Mesendoderm (in vitro differentiated cells): ENCODE measurements around the gene MMAB.

Source experiments
- DNase-seq: peaks from one replicate; pipeline ENCODE4 v3.0.0; 2013
- H2AK5ac ChIP-seq: 2 replicates; pipeline ENCODE4 v1.6.1; 2013; ENCODE audit warnings: low read length, inconsistent platforms
- H2BK120ac ChIP-seq: 2 replicates; pipeline ENCODE4 v1.6.1; 2013; ENCODE audit warnings: low read depth, mild to moderate bottlenecking, low read length, moderate library complexity, mixed read lengths
- H2BK15ac ChIP-seq: replicated peaks from 2 replicates; pipeline ENCODE4 v1.6.1; 2013; ENCODE audit warnings: low read depth, mild to moderate bottlenecking, moderate library complexity
- H2BK5ac ChIP-seq: 2 replicates; pipeline ENCODE4 v1.6.1; 2013; ENCODE audit warnings: low read length, inconsistent platforms
- H3K18ac ChIP-seq: 2 replicates; pipeline ENCODE4 v1.6.1; 2013; ENCODE audit warnings: mild to moderate bottlenecking, low read length, mixed read lengths
- H3K23ac ChIP-seq: one replicate; pipeline ENCODE4 v1.6.1; 2013; ENCODE audit warnings: low read length
- H3K27ac ChIP-seq: 2 replicates; pipeline ENCODE4 v1.5.1; 2013; ENCODE audit warnings: low read depth, mild to moderate bottlenecking, inconsistent platforms, low read length, moderate library complexity
- H3K27me3 ChIP-seq: 2 replicates; pipeline ENCODE4 v1.6.1; 2013; ENCODE audit warnings: low read length, control low read depth, mild to moderate bottlenecking, inconsistent platforms; ENCODE audit not compliant: insufficient read depth, poor library complexity
- H3K36me3 ChIP-seq: 2 replicates; pipeline ENCODE4 v1.6.1; 2013; ENCODE audit warnings: low read length, inconsistent platforms; ENCODE audit not compliant: control insufficient read depth, insufficient read depth
- H3K4ac ChIP-seq: one replicate; pipeline ENCODE4 v1.6.1; 2013; ENCODE audit warnings: low read depth, mild to moderate bottlenecking, low read length, moderate library complexity
- H3K4me1 ChIP-seq: 2 replicates; pipeline ENCODE4 v1.6.1; 2013; ENCODE audit warnings: low read depth, low read length, inconsistent platforms; ENCODE audit not compliant: control insufficient read depth
- H3K4me2 ChIP-seq: 2 replicates; pipeline ENCODE4 v1.6.1; 2013; ENCODE audit warnings: low read length
- H3K4me3 ChIP-seq: 2 replicates; pipeline ENCODE4 v1.5.1; 2013; ENCODE audit warnings: mild to moderate bottlenecking, low read length
- H3K56ac ChIP-seq: one replicate; pipeline ENCODE4 v1.6.1; 2013; ENCODE audit warnings: low read length
- H3K79me1 ChIP-seq: 2 replicates; pipeline ENCODE4 v1.6.1; 2013; ENCODE audit warnings: low read length, inconsistent platforms
- H3K79me2 ChIP-seq: 2 replicates; pipeline ENCODE4 v1.6.1; 2013; ENCODE audit warnings: mild to moderate bottlenecking, low read length; ENCODE audit not compliant: control insufficient read depth, insufficient read depth
- H3K9ac ChIP-seq: 2 replicates; pipeline ENCODE4 v1.6.1; 2013; ENCODE audit warnings: low read length, inconsistent platforms
- H4K5ac ChIP-seq: one replicate; pipeline ENCODE4 v1.6.1; 2013; ENCODE audit warnings: low read length
- H4K8ac ChIP-seq: one replicate; pipeline ENCODE4 v1.6.1; 2013; ENCODE audit warnings: low read depth, mild to moderate bottlenecking, control low read depth, low read length, moderate library complexity
- WGBS: extraction: QIAGEN DNeasy Blood & Tissue Kit; methylation state at CpG from one replicate; pipeline ENCODE4 v1.1.7; 2013; ENCODE audit warnings: low lambda C conversion rate, missing lambda C conversion rate; ENCODE audit not compliant: insufficient coverage; ENCODE audit errors: extremely low coverage; 5-methylcytosine and 5-hydroxymethylcytosine counted together

The MMAB gene

DNA sequence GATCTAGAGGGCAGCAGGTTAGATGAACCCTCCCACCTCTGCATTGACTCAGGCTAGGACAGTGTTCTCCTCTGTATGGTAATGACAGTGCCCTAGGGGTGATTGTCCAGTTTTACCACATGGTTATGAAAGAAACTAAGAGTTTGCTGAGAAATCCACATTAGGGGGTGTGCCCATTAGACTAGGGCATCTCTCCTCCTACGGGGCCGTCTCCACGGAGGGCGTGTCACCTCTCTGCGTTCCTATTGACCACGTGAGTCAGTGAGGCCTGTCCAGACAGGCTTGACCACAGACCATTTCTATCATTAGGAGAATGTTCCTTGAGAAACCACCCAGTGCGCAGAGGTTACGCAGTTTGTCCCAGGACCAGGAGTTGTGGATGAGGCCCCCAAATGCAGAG lies 8.6 kb upstream of the MMAB start:
- Histone ChIP-seq H3K4me3 (no peak overlapping the region), H3K4me1 (no peaks in the 10 kb centered on the region), H4K8ac (no peak overlapping the region), H4K5ac (no peak overlapping the region), H3K4me2 (no peak overlapping the region), H2BK5ac (no peak overlapping the region), H2BK120ac (no peak overlapping the region), H3K18ac (no peak overlapping the region), H3K79me2 (no peaks in the 10 kb centered on the region), H2BK15ac (no peak overlapping the region), H3K9ac (no peak overlapping the region), H3K23ac (no peak overlapping the region), H3K56ac (no peak overlapping the region), H3K36me3 (peaks cover 15% of the 10 kb centered on the region), H3K4ac (no peak overlapping the region), H3K27me3 (no peaks in the 10 kb centered on the region), H3K27ac (no peak overlapping the region), H2AK5ac (no peak overlapping the region), H3K79me1 (peaks cover 5% of the 10 kb centered on the region)
- WGBS, result no CpG with 5 or more reads among the region's 8 CpGs
- DNase-seq, result no peak

DNA sequence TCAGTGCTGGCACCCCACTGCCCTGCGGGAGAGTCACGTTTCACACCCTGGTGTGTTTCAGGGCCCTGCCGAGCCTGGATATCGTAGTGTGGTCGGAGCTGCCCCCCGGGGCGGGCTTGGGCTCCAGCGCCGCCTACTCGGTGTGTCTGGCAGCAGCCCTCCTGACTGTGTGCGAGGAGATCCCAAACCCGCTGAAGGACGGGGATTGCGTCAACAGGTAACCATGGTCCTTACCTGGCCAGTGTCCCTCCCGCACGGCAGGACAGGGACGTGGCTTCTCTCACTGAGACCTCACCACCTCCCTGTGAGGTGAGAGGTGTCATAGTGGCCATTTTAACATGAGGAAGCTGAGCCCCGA lies 8.0 kb upstream of the MMAB start:
- H4K5ac ChIP-seq, result no peak overlapping the region
- no peaks in the 10 kb centered on the region for H3K4me1 ChIP-seq
- DNase-seq, result no peak
- WGBS, result no CpG with 5 or more reads among the region's 18 CpGs
- H3K27ac ChIP-seq, result no peak overlapping the region
- no peaks in the 10 kb centered on the region for H3K79me2 ChIP-seq
- no peak overlapping the region for H3K4me3 ChIP-seq
- no peak overlapping the region for H4K8ac ChIP-seq
- no peak overlapping the region for H2BK15ac ChIP-seq
- no peak overlapping the region for H3K4me2 ChIP-seq
- no peak overlapping the region for H2AK5ac ChIP-seq
- H3K79me1 ChIP-seq, result peaks cover 5% of the 10 kb centered on the region
- H3K18ac ChIP-seq, result no peak overlapping the region
- H3K36me3 ChIP-seq, result peaks cover 12% of the 10 kb centered on the region
- H3K27me3 ChIP-seq, result no peaks in the 10 kb centered on the region
- no peak overlapping the region for H2BK120ac ChIP-seq
- H3K9ac ChIP-seq, result no peak overlapping the region
- H2BK5ac ChIP-seq, result no peak overlapping the region
- H3K56ac ChIP-seq, result no peak overlapping the region
- H3K23ac ChIP-seq, result no peak overlapping the region
- H3K4ac ChIP-seq, result no peak overlapping the region

DNA sequence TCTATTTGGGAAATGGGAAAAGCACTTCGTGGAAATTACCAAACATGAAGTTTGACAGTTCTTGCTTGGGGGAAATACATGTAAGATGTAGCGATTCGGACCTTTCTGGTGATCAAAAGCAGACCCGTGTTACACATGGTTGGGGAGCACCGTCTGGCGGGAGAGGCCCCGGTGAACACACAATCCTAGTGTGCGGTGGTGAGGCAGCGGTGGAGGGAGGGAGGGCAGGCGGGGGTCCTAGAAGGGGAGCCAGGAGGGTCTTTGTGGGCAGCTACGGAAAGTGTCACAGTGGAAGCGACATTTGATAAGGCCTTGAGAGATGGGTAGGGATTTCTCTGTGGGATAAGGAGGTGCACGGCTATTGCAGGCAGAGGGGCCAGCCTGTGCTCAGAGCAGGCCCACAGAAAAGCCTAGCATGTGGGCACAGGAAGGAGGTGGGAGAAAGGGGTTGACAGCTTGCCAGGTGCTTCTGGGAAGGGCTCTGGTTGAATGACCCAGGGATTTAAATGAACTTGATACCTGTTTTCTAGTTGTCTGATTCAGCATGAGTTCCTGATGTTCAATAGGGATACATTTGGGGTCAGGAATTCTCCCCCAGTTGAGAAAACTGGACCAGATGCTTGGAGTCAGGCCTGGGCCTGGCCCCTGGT lies 7.5 kb upstream of the MMAB start:
- Histone ChIP-seq H3K4me1 (no peaks in the 10 kb centered on the region), H4K5ac (no peak overlapping the region), H3K18ac (no peak overlapping the region), H3K4me2 (no peak overlapping the region), H3K79me1 (peaks cover 7% of the 10 kb centered on the region), H3K27me3 (no peaks in the 10 kb centered on the region), H3K9ac (no peak overlapping the region), H2BK15ac (no peak overlapping the region), H3K4ac (no peak overlapping the region), H3K56ac (no peak overlapping the region), H2BK120ac (no peak overlapping the region), H3K4me3 (no peak overlapping the region), H3K23ac (no peak overlapping the region), H3K27ac (no peak overlapping the region), H4K8ac (no peak overlapping the region), H2AK5ac (no peak overlapping the region), H3K79me2 (peaks cover under 1% of the 10 kb centered on the region), H3K36me3 (peaks cover 12% of the 10 kb centered on the region), H2BK5ac (no peak overlapping the region)
- DNase-seq, result no peak
- WGBS, result no CpG with 5 or more reads among the region's 13 CpGs

DNA sequence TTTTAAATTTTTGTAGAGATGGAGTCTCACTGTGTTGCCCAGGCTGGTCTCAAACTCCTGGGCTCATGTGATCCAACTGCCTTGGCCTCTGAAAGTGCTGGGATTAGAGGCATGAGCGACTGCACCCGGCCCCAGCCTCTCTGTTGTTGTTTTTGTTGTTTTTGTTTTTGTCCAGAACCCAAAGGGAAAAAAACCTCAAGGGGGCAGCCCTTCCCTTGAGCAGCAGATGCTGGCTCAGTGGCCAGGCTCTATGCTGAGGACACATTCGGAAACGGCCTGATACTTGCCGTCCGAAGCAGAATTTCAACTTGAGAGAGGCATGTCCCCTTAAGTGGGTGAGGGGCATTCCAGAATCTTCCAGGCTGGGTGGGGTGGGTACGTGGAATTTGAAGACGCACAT lies 7.0 kb upstream of the MMAB start:
- H3K18ac ChIP-seq, result no peak overlapping the region
- H2BK5ac ChIP-seq, result no peak overlapping the region
- H3K9ac ChIP-seq, result no peak overlapping the region
- H4K5ac ChIP-seq, result no peak overlapping the region
- no peak overlapping the region for H3K4me2 ChIP-seq
- no peak overlapping the region for H2AK5ac ChIP-seq
- DNase-seq, result no peak
- H3K79me2 ChIP-seq, result peaks cover 2% of the 10 kb centered on the region
- H2BK120ac ChIP-seq, result no peak overlapping the region
- H3K4me1 ChIP-seq, result no peaks in the 10 kb centered on the region
- H3K56ac ChIP-seq, result no peak overlapping the region
- H3K79me1 ChIP-seq, result peaks cover 9% of the 10 kb centered on the region
- no peak overlapping the region for H4K8ac ChIP-seq
- H2BK15ac ChIP-seq, result no peak overlapping the region
- no peaks in the 10 kb centered on the region for H3K27me3 ChIP-seq
- no peak overlapping the region for H3K23ac ChIP-seq
- no peak overlapping the region for H3K4ac ChIP-seq
- WGBS, result no CpG with 5 or more reads among the region's 8 CpGs
- H3K27ac ChIP-seq, result no peak overlapping the region
- H3K36me3 ChIP-seq, result peaks cover 12% of the 10 kb centered on the region
- no peak overlapping the region for H3K4me3 ChIP-seq

DNA sequence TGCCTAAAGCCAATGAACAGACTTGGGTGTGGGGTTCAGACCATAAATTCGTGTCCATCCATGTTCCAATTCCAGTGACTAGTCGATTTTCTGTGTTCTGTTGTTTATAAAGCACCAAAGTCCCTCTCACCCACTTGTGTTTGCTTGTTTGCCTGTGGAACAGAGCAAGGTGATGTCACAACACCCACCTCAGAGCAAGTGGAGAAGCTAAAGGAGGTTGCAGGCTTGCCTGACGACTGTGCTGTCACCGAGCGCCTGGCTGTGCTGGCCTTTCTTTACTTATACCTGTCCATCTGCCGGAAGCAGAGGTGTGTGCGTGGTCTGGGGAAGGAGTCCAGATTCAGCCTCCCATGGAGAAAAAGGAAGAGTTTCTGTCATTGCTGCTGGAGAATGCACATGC lies 6.3 kb upstream of the MMAB start:
- no peak overlapping the region for H3K4ac ChIP-seq
- H3K4me3 ChIP-seq, result no peak overlapping the region
- H3K4me2 ChIP-seq, result no peak overlapping the region
- H3K56ac ChIP-seq, result no peak overlapping the region
- H3K36me3 ChIP-seq, result peaks cover 12% of the 10 kb centered on the region
- H3K79me2 ChIP-seq, result peaks cover 2% of the 10 kb centered on the region
- H3K18ac ChIP-seq, result no peak overlapping the region
- no peak overlapping the region for H3K23ac ChIP-seq
- H2BK15ac ChIP-seq, result no peak overlapping the region
- no peak overlapping the region for H3K9ac ChIP-seq
- H3K27ac ChIP-seq, result no peak overlapping the region
- no peak for DNase-seq
- no peak overlapping the region for H4K8ac ChIP-seq
- H2BK120ac ChIP-seq, result no peak overlapping the region
- H3K27me3 ChIP-seq, result no peaks in the 10 kb centered on the region
- H4K5ac ChIP-seq, result no peak overlapping the region
- H3K79me1 ChIP-seq, result peaks cover 13% of the 10 kb centered on the region
- H2BK5ac ChIP-seq, result no peak overlapping the region
- WGBS, result no CpG with 5 or more reads among the region's 7 CpGs
- H2AK5ac ChIP-seq, result no peak overlapping the region
- peaks cover under 1% of the 10 kb centered on the region for H3K4me1 ChIP-seq

DNA sequence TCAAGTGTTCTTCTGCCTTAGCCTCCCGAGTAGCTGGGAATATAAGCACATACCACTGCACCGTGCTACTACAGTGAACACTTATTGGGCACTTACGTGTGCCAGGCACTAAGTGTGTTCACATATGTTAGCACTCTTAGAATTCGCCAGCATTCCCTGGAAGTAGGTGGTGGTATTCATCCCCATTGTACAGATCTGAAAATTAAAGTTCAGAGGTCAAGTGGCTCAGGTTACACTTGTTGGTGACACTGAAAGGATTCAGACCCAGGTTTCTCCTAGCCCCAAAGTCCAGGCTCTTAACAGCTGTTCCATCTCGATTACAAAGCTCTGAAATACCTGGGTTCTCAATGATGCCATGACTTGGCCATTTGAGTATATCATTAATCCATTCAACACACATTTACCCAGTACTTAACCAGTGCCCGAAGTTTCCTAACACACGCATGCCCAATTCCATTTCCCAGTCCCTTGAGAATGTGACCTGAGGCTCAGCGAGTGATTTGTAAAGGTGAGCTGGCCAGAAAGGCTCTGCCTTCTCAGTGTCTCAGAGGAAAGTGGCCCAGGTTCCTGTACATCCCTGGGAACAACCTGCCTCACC lies 5.1 kb upstream of the MMAB start:
- Histone ChIP-seq H4K5ac (no peak overlapping the region), H3K36me3 (peaks cover 10% of the 10 kb centered on the region), H3K4me1 (peaks cover 3% of the 10 kb centered on the region), H2BK15ac (no peak overlapping the region), H3K56ac (no peak overlapping the region), H3K9ac (no peak overlapping the region), H3K27ac (no peak overlapping the region), H3K79me2 (peaks cover 2% of the 10 kb centered on the region), H3K79me1 (peaks cover 14% of the 10 kb centered on the region), H3K4me2 (no peak overlapping the region), H2BK5ac (no peak overlapping the region), H3K23ac (no peak overlapping the region), H3K18ac (no peak overlapping the region), H4K8ac (no peak overlapping the region), H2BK120ac (no peak overlapping the region), H2AK5ac (no peak overlapping the region), H3K27me3 (no peaks in the 10 kb centered on the region), H3K4me3 (no peak overlapping the region), H3K4ac (no peak overlapping the region)
- DNase-seq, result no peak
- WGBS, result no CpG with 5 or more reads among the region's 8 CpGs
